ENCODE measurements around the gene VPS25. TPM values are rescaled to one million over a fixed set of nuclear protein-coding genes. Genes with fewer than 3 reads are reported as not detected.

VPS25 gene
- total RNA-seq, 2 donors from 2014 or later = 86.9 to 105 TPM

DNA sequence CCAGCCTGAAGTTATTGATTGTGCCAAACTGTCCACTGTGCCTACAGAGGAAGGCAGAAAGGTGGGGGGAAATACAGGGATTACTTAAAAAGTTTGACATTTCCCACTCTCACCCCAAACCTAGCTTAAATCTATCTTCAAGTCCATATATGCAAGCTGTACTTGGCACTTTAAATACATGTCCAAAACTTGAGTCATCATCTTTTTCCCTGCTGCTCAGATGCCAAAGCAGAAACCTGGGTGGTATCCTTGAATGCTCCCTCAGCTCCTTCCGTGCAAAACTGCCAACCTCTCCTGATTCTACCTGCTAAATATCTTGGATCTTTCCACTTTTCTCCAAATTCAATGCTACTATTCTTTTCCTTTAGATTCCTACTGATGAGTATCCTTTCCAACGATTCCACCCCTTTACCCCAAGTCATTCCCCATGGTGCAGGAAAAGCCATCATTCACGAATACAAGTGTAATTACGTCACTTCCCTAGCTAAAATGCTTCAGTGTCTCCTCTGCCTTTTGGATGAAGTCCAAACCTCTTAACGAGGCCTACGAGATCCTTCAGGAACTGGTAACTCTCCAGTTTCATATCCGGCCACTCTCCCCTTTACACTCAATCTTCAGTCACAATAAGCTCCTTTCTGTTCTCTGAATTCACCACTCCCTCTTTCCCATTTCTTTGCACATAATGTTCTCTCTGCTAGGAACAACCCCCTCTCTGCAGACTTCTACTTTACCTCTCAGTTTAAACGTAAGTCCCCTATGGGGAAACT, 41.6 kb downstream of the VPS25 start:
- no peaks in the 10 kb centered on the region for H3K4me1 ChIP-seq
- H3K27ac ChIP-seq = no peak overlapping the region
- no peak overlapping the region for H3K9ac ChIP-seq (ENCODE audit: low read depth in 2 of 2, low read length in 2 of 2)
- H3K27me3 ChIP-seq = no peaks in the 10 kb centered on the region
- intact Hi-C loops (cut with DNase I) = no loop called here
- TF ChIP-seq, protein P1, sequence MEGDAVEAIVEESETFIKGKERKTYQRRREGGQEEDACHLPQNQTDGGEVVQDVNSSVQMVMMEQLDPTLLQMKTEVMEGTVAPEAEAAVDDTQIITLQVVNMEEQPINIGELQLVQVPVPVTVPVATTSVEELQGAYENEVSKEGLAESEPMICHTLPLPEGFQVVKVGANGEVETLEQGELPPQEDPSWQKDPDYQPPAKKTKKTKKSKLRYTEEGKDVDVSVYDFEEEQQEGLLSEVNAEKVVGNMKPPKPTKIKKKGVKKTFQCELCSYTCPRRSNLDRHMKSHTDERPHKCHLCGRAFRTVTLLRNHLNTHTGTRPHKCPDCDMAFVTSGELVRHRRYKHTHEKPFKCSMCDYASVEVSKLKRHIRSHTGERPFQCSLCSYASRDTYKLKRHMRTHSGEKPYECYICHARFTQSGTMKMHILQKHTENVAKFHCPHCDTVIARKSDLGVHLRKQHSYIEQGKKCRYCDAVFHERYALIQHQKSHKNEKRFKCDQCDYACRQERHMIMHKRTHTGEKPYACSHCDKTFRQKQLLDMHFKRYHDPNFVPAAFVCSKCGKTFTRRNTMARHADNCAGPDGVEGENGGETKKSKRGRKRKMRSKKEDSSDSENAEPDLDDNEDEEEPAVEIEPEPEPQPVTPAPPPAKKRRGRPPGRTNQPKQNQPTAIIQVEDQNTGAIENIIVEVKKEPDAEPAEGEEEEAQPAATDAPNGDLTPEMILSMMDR (IDR thresholded peaks at IDR 0.05) = no peak
- H3K4me3 ChIP-seq = no peak overlapping the region
- H3K36me3 ChIP-seq = peaks cover 20% of the 10 kb centered on the region
- DNase-seq = no peak
- H3K9me3 ChIP-seq = no peaks in the 10 kb centered on the region

DNA sequence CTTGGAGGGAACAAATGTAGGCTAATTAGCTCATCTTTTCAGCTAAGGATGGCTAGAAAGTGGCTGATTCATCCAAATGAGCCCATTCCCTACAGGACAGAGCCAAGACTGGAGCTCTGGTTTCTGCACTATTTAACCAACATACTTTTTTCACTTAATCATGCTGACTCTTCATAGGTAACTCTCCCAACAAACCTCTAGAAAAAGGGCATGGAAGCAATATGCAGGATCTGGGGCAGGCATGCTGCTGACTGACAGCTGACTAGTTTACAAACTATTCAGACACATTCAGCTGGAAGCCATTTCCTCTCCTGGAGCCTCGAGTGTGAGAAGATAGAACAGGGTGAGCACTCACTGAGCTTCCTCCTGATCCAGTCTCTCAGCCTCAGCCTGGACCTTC, 44.6 kb downstream of the VPS25 start:
- H3K9me3 ChIP-seq = no peaks in the 10 kb centered on the region
- intact Hi-C loops (cut with DNase I) = no loop called here
- peaks cover 5% of the 10 kb centered on the region for H3K4me1 ChIP-seq
- H3K9ac ChIP-seq (ENCODE audit: low read depth in 2 of 2, low read length in 2 of 2) = no peak overlapping the region
- H3K36me3 ChIP-seq = peaks cover 10% of the 10 kb centered on the region
- TF ChIP-seq, protein P1 (IDR thresholded peaks at IDR 0.05) = no peak
- DNase-seq = no peak
- H3K4me3 ChIP-seq = no peak overlapping the region
- H3K27me3 ChIP-seq = no peaks in the 10 kb centered on the region
- H3K27ac ChIP-seq = no peak overlapping the region

DNA sequence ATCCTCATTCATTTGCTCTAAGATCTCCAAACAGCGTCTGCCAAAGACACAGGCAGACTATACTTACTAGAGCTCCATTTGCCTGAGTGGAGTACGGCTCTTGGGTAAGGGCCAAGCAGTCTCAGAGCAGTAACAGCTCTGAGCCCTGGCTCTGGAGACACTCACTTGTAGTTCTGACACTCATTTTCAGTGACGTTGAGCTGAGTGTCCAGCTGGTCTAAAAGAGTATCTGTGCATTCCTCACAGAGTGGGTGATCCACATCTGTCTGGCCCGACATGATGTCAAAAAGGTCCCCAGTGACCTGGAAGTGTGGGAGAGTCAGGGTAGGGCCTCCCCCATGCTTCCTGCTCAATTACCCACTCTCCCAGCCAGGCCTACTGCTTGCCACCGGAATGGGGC, 45.1 kb downstream of the VPS25 start:
- DNase-seq = no peak
- Histone ChIP-seq H3K27ac (no peak overlapping the region), H3K27me3 (no peaks in the 10 kb centered on the region), H3K9ac (ENCODE audit: low read depth in 2 of 2, low read length in 2 of 2) (no peak overlapping the region), H3K4me1 (peaks cover 10% of the 10 kb centered on the region), H3K36me3 (peaks cover 10% of the 10 kb centered on the region), H3K4me3 (no peak overlapping the region), H3K9me3 (no peaks in the 10 kb centered on the region)
- intact Hi-C loops (cut with DNase I) = no loop called here
- TF ChIP-seq, protein P1 (IDR thresholded peaks at IDR 0.05) = no peak

DNA sequence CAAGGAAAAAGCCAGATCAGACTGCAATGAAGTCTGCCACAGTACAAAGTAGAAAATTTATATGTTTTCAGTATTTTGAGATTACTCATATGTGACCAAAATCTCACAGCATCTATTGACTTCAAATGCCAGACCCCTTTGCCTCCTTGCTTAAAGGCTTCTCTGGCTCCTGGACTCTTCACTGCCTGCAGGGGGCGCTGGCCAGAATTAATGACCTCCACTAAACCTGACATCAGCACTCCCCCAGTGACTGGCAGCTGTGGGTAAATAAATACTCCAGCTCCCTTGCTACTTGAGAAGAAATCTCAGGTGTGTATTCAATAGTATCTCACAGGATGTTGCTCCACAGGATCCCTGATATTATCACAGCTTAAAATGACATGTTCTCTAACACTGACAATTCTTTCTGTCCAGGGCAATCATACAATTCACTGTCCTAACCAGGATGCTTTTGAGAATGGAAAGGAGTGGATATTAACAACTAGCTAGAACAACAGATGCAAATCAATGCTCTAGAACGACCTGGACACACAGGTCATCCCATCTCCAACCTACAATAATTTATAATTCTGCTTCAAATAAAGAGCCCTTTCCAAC, 46.8 kb downstream of the VPS25 start:
- Histone ChIP-seq H3K27me3 (no peaks in the 10 kb centered on the region), H3K36me3 (peaks cover 10% of the 10 kb centered on the region), H3K27ac (no peak overlapping the region), H3K9me3 (no peaks in the 10 kb centered on the region), H3K9ac (ENCODE audit: low read depth in 2 of 2, low read length in 2 of 2) (no peak overlapping the region), H3K4me3 (no peak overlapping the region), H3K4me1 (peaks cover 11% of the 10 kb centered on the region)
- DNase-seq = peak; percentile 55
- TF ChIP-seq, protein P1 (IDR thresholded peaks at IDR 0.05) = peak; percentile 50
- intact Hi-C loops (cut with DNase I) = loop anchor here (5.0 kb wide), 1 partner anchor 43 kb away; no protein-coding TSS in a partner anchor

DNA sequence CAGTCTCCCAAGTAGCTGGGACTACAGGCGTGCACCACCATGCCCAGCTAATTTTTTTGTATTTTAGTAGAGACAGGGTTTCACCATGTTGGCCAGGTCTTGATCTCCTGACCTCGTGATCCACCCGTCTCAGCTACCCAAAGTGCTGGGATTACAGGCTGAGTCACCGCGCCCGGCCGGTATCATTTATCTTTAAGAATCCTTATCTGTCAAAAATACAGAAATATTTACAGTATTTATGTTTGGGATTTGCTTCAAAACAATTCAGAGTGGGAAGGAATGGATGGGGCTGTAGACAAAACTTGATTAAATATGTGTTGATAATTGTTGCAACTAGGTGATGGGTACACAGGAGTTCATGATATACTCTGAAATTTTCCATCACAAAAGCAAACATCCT, 47.9 kb downstream of the VPS25 start:
- H3K4me1 ChIP-seq = peaks cover 11% of the 10 kb centered on the region
- intact Hi-C loops (cut with DNase I) = loop anchor here (5.0 kb wide), 1 partner anchor 44 kb away; no protein-coding TSS in a partner anchor
- no peaks in the 10 kb centered on the region for H3K27me3 ChIP-seq
- DNase-seq = no peak
- H3K9ac ChIP-seq (ENCODE audit: low read depth in 2 of 2, low read length in 2 of 2) = no peak overlapping the region
- TF ChIP-seq, protein P1 (IDR thresholded peaks at IDR 0.05) = no peak
- no peak overlapping the region for H3K27ac ChIP-seq
- H3K9me3 ChIP-seq = no peaks in the 10 kb centered on the region
- H3K36me3 ChIP-seq = peaks cover 10% of the 10 kb centered on the region
- no peak overlapping the region for H3K4me3 ChIP-seq
